BLaER1 (cell line): Measurements from ENCODE around the gene NTRK3.

Experiments used
- H3K27ac ChIP-seq: shearing (Covaris generic); formaldehyde crosslinking; 2 replicates; pipeline ENCODE4 v1.8.1; 2022
- H3K27me3 ChIP-seq: shearing (Covaris generic); formaldehyde crosslinking; 2 replicates; pipeline ENCODE4 v1.8.1; 2022
- H3K36me3 ChIP-seq: shearing (Covaris generic); formaldehyde crosslinking; 2 replicates; pipeline ENCODE4 v1.8.1; 2022
- H3K4me1 ChIP-seq: shearing (Covaris generic); formaldehyde crosslinking; 2 replicates; pipeline ENCODE4 v1.8.1; 2022
- H3K4me2 ChIP-seq: shearing (Covaris generic); formaldehyde crosslinking; 2 replicates; pipeline ENCODE4 v1.8.1; 2022
- H3K4me3 ChIP-seq: shearing (Covaris generic); formaldehyde crosslinking; 2 replicates; pipeline ENCODE4 v1.8.1; 2022
- H3K9ac ChIP-seq: shearing (Covaris generic); formaldehyde crosslinking; 2 replicates; pipeline ENCODE4 v1.8.1; 2022
- H3K9me3 ChIP-seq: shearing (Covaris generic); formaldehyde crosslinking; 2 replicates; pipeline ENCODE4 v1.8.1; 2022
- H4K20me1 ChIP-seq: shearing (Covaris generic); formaldehyde crosslinking; 2 replicates; pipeline ENCODE4 v1.8.1; 2022
- Cebpa-rat ChIP-seq: shearing (Covaris generic); IDR thresholded peaks from 2 replicates; pipeline ENCODE4 v1.8.1; 2022

NTRK3 gene

DNA sequence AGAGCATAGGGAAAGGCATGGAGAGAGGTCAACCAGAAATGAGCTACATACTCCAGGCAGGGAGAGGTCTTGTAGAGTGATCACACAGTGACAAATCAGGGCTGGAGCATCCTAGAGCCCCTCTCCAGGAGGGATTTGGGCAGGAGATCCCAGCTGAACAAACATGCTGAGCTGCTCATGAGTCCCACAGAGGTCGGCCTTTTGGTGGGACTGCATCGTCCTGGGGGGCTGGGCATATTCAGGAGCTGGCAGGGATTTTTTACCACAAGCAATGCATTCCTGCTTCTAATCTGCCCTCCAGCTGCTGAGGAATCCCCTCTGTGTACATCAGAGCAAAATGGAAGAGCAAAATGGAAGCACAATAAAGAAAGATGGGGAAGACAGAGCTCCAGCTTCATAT lies 94.9 kb downstream of the NTRK3 start:
- no peak for TF ChIP-seq Cebpa-rat
- H4K20me1 ChIP-seq: no peaks in the 10 kb centered on the region
- H3K4me2 ChIP-seq: no peak overlapping the region
- no peak overlapping the region for H3K4me3 ChIP-seq
- H3K36me3 ChIP-seq: no peaks in the 10 kb centered on the region
- H3K27me3 ChIP-seq: no peaks in the 10 kb centered on the region
- H3K9me3 ChIP-seq: no peaks in the 10 kb centered on the region
- H3K4me1 ChIP-seq: peaks cover 5% of the 10 kb centered on the region
- no peak overlapping the region for H3K9ac ChIP-seq
- H3K27ac ChIP-seq: no peak overlapping the region

DNA sequence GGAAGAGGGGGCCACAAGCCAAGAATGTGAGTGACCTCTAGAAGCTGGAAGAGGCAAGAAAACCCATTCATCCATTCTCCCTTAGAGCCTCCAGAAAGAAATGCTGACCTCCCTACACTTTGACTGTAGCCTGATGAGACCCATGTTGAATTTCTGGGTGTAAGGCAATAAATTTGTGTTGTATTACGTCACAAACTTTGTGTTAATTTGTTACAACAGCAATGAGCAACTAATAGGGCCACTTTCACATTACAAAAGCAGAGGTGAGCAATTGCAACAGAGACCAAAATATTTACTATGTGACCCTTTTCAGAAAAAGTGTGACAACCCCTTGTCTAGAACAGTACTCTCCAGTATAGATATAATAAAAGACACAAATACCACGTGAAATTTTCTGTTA lies 101.2 kb downstream of the NTRK3 start:
- Histone ChIP-seq H3K9me3 (no peaks in the 10 kb centered on the region), H3K9ac (no peak overlapping the region), H3K27ac (no peak overlapping the region), H4K20me1 (no peaks in the 10 kb centered on the region), H3K27me3 (no peaks in the 10 kb centered on the region), H3K4me3 (no peak overlapping the region), H3K36me3 (no peaks in the 10 kb centered on the region), H3K4me1 (no peaks in the 10 kb centered on the region), H3K4me2 (no peak overlapping the region)
- TF ChIP-seq Cebpa-rat: no peak

- H4K20me1 ChIP-seq: no peaks in the 10 kb centered on the region
- no peak overlapping the region for H3K4me2 ChIP-seq
- H3K9me3 ChIP-seq: no peaks in the 10 kb centered on the region
- no peak for TF ChIP-seq Cebpa-rat
- no peak overlapping the region for H3K4me3 ChIP-seq
- H3K4me1 ChIP-seq: no peaks in the 10 kb centered on the region
- H3K36me3 ChIP-seq: no peaks in the 10 kb centered on the region
- no peak overlapping the region for H3K27ac ChIP-seq
- H3K9ac ChIP-seq: no peak overlapping the region
- H3K27me3 ChIP-seq: no peaks in the 10 kb centered on the region
These were observed 103.9 kb downstream of the NTRK3 start for GRCh38 chr15:88152672-88153071.

GRCh38 chr15:88147760-88148159 lies 108.8 kb downstream of the NTRK3 start:
- Histone ChIP-seq H3K36me3 (no peaks in the 10 kb centered on the region), H3K4me1 (no peaks in the 10 kb centered on the region)
- no peak for TF ChIP-seq Cebpa-rat

DNA sequence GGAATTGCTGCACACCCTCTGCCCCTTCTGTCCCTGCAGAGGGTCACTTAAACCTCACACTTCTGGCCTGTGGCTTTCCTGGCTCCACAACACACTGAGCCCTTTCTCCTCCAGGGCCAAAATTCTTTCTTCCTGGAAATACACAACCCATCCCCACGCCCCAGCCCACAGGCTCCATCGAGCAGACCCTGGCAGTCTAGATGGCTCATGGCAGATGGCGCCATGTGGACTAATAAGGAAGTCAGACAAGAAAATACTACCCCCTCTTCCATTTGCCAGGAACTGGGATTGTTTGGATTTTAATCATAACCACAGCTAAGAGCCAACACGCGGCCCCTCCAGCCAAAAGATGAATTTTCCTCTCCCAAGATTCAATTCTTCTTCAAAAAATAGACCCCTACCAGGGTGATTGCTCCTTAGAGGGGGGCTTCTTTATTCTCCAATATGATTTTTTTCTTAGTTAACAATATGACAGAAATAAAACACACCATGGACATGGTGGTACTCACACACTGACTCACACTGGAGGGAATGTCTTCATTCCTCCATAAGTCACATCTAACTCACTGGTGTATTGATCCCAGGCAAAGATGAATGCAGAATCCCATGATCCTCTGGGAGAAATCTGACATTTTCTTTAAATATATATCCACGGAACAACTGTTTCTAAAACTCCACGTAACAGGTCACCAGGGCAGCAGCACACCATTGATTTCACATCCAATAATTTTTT lies 111.5 kb downstream of the NTRK3 start:
- Histone ChIP-seq H3K9me3 (no peaks in the 10 kb centered on the region), H3K4me1 (no peaks in the 10 kb centered on the region), H3K4me3 (no peak overlapping the region), H3K27me3 (no peaks in the 10 kb centered on the region), H4K20me1 (no peaks in the 10 kb centered on the region), H3K27ac (no peak overlapping the region), H3K36me3 (no peaks in the 10 kb centered on the region), H3K4me2 (no peak overlapping the region), H3K9ac (no peak overlapping the region)
- no peak for TF ChIP-seq Cebpa-rat

More at GRCh38 chr15:88147760-88148159, 108.8 kb downstream of the NTRK3 start:
- no peak overlapping the region for H3K4me2 ChIP-seq
- H3K9ac ChIP-seq: no peak overlapping the region
- no peaks in the 10 kb centered on the region for H3K27me3 ChIP-seq
- no peak overlapping the region for H3K4me3 ChIP-seq
- no peaks in the 10 kb centered on the region for H4K20me1 ChIP-seq
- no peaks in the 10 kb centered on the region for H3K9me3 ChIP-seq
- H3K27ac ChIP-seq: no peak overlapping the region

DNA sequence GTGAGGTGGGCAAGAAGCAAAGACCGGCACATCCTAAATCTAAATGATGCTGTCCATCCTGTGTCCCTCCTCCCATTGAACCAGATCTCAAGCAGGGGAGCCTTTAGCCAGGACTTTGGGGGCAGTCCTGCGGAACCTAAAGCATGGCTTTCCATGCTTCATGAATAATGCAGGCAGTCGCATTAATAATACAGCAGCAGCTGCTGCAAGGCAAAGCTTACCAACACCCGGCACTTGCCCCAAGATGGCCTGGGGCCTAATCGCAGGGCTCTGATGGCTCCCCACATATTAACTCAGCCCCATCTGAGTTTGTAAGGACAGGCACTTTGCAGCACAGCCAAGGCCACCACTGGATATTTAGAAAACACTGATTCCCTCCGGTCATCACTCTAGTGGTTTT lies 114.4 kb downstream of the NTRK3 start:
- H3K27me3 ChIP-seq: no peaks in the 10 kb centered on the region
- no peak overlapping the region for H3K4me3 ChIP-seq
- TF ChIP-seq Cebpa-rat: no peak
- no peaks in the 10 kb centered on the region for H3K36me3 ChIP-seq
- H3K27ac ChIP-seq: no peak overlapping the region
- no peaks in the 10 kb centered on the region for H3K4me1 ChIP-seq
- no peaks in the 10 kb centered on the region for H4K20me1 ChIP-seq
- H3K4me2 ChIP-seq: no peak overlapping the region
- H3K9me3 ChIP-seq: no peaks in the 10 kb centered on the region
- no peak overlapping the region for H3K9ac ChIP-seq

DNA sequence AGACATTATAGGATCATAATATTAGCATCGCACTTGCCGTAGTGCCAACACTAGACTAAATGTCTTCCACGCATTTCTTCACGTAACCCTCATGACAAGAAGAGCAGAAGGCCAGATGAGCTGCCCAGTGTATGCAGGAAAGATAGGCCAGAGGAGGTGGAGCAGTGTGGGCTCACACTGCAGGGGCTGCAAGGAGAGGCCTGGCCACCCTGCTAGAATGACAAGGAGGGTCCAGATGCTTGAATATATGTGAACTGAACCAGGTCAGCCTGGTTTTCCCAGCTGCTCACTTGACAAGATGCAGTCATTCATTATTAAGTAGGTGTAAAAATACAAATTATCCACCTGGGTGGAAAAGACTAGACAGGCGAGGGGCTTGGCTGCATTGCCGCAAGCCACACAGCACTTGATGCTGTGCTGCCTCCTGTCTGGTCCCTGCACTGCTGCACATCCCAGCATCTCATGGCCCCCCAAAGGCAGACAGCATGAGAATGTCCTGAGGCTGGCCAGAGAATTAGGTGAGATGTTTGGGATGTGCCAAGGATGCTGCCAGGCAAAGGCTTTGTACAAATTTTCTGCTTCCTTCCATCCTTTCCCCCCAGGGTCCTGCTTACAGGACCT lies 115.2 kb downstream of the NTRK3 start:
- H3K27ac ChIP-seq: no peak overlapping the region
- TF ChIP-seq Cebpa-rat: no peak
- H3K9me3 ChIP-seq: no peaks in the 10 kb centered on the region

DNA sequence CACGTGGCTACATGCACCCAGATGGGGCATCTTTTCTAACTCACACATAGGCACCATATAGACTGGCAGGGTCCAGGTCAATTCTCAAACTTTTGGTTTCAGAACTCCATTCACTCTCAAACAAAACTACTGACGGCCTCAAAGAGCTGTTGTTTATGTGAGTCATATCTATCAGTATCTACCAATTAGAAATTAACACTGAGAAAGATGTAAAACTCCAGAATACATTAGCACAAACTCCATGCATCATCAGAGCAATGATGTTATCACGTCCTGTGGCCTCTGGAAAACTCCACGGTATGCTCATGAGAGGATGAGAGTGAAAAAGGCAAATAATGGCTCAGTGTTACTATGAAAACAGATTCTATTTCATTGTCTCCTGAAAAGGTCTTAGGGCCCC lies 116.1 kb downstream of the NTRK3 start:
- Histone ChIP-seq H4K20me1 (no peaks in the 10 kb centered on the region), H3K4me1 (no peaks in the 10 kb centered on the region), H3K4me3 (no peak overlapping the region), H3K9ac (no peak overlapping the region), H3K36me3 (no peaks in the 10 kb centered on the region), H3K9me3 (no peaks in the 10 kb centered on the region), H3K27me3 (no peaks in the 10 kb centered on the region), H3K4me2 (no peak overlapping the region), H3K27ac (no peak overlapping the region)
- TF ChIP-seq Cebpa-rat: no peak

More for the DNA sequence above, 115.2 kb downstream of the NTRK3 start:
- Histone ChIP-seq H3K36me3 (no peaks in the 10 kb centered on the region), H3K4me3 (no peak overlapping the region), H3K4me2 (no peak overlapping the region), H3K27me3 (no peaks in the 10 kb centered on the region), H4K20me1 (no peaks in the 10 kb centered on the region), H3K9ac (no peak overlapping the region), H3K4me1 (no peaks in the 10 kb centered on the region)

DNA sequence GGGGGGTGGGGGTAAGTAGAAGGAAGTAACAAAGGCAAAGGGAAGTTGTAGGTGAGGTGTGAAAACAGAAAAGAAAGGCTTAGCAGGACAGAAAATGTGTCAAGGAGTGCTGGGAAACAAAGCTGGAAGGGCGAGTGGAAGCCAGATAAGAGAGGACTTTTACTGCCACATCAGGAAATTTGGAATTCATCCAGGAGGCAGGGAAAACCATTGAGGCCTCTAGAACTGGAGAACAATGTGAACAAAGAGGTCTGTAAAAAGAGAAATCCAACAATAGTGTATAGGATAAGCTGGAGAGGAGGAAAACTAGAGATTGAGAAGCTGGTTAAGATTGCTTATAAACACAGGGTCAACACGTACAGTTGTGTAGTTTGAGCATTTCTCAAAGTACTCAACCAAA lies 116.6 kb downstream of the NTRK3 start:
- Histone ChIP-seq H3K9me3 (no peaks in the 10 kb centered on the region), H3K36me3 (no peaks in the 10 kb centered on the region), H4K20me1 (no peaks in the 10 kb centered on the region), H3K4me3 (no peak overlapping the region), H3K4me1 (no peaks in the 10 kb centered on the region), H3K9ac (no peak overlapping the region), H3K27ac (no peak overlapping the region), H3K27me3 (no peaks in the 10 kb centered on the region), H3K4me2 (no peak overlapping the region)
- TF ChIP-seq Cebpa-rat: no peak

DNA sequence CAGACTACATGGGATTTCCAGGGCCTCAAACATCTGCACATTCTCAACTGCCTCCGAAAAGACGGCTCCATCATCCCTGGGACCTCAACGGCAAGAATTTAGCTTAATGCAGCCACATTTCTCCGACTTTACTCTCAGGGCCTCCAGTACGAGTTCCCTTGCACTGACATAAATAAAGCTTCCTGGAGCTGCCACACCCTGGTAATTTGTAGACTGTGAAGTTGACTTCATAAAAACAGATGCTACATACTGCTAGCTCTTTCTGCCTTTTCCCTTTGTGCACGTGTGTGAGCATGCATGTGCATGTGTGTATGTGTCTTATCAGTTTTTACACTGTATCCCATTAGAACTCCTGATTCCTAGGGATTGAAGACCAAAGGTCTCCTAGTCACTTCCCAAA lies 122.7 kb downstream of the NTRK3 start:
- no peaks in the 10 kb centered on the region for H3K4me1 ChIP-seq
- no peak overlapping the region for H3K27ac ChIP-seq
- H3K27me3 ChIP-seq: no peaks in the 10 kb centered on the region
- H3K36me3 ChIP-seq: no peaks in the 10 kb centered on the region
- H3K4me2 ChIP-seq: no peak overlapping the region
- no peak overlapping the region for H3K4me3 ChIP-seq
- no peaks in the 10 kb centered on the region for H4K20me1 ChIP-seq
- no peak for TF ChIP-seq Cebpa-rat
- no peak overlapping the region for H3K9ac ChIP-seq
- no peaks in the 10 kb centered on the region for H3K9me3 ChIP-seq
